Testis (tissue), 3 donors: ENCODE measurements around the gene SLC25A26. TPM values are rescaled to one million over a fixed set of nuclear protein-coding genes. Genes with fewer than 3 reads are reported as not detected.

Experiments
- DNase-seq: peaks from one replicate; pipeline ENCODE4 v3.0.0-alpha.2; 2019
- H3K27ac ChIP-seq, 2 donors: fragments of 200-600 bp; sonication (generic); one replicate each; pipeline ENCODE4 v1.5.1; 2019
- H3K27me3 ChIP-seq: fragments of 200-600 bp; sonication (generic); one replicate; pipeline ENCODE4 v1.5.1; 2019
- H3K36me3 ChIP-seq: fragments of 200-600 bp; sonication (generic); one replicate; pipeline ENCODE4 v1.5.1; 2017; ENCODE audit warnings: low read depth; ENCODE audit errors: missing control alignments
- H3K4me1 ChIP-seq: fragments of 200-600 bp; sonication (generic); one replicate; pipeline ENCODE4 v1.5.1; 2019
- H3K4me3 ChIP-seq, 2 donors: fragments of 200-600 bp; sonication (generic); one replicate each; pipeline ENCODE4 v1.5.1; 2017 to 2019
- H3K9me3 ChIP-seq: fragments of 200-600 bp; sonication (generic); one replicate; pipeline ENCODE4 v1.5.1; 2017
- POLR2A ChIP-seq: fragments of 450-650 bp; IDR thresholded peaks from one replicate; pipeline ENCODE4 v1.6.1; 2017; ENCODE audit warnings: antibody characterized with exemption, mild to moderate bottlenecking, moderate library complexity
- WGBS, 2 donors: methylation state at CpG; one replicate each; pipeline ENCODE4 v1.1.5; 2018; 5-methylcytosine and 5-hydroxymethylcytosine counted together
- intact Hi-C: fragments of 100-400 bp; cut with DNase I; formaldehyde crosslinking; loops from one replicate; pipeline ENCODE4 v1.15.1; 2023; ENCODE audit warnings: low total_unique reads
- polyA plus RNA-seq: library from polyadenylated mRNA; stranded (reverse); fragments of 350-450 nt; fragmentation: Illumina TruSeq; extraction: RNeasy Lipid Tissue Mini Kit (QIAGEN cat#74804); gene quantifications from one replicate; pipeline ENCODE4 v1.2.3, GENCODE V29; 2014; ENCODE audit warnings: low read depth, low replicate concordance; ENCODE audit not compliant: insufficient read depth
- total RNA-seq, 2 donors: library from RNA; depleted of rRNA; stranded (reverse); fragments of >200 nt; gene quantifications; one replicate each; pipeline ENCODE4 v1.2.3, GENCODE V29; 2016
- TF ChIP-seq, protein P1 (sequence below), 3 experiments: fragments of 450-650 bp in 2 of 3; fragments of 200-600 bp in 1 of 3; sonication (generic) in 1 of 3; IDR thresholded peaks; one replicate each; pipeline ENCODE4 v1.5.1; 2016 to 2019; ENCODE audit warnings: antibody characterized with exemption in 3 of 3, mild to moderate bottlenecking in 2 of 3, moderate library complexity in 1 of 3

Gene SLC25A26
- total and polyA plus RNA-seq, 3 donors from 2014 or later = 29.7 to 30.5 (median 30.0) TPM

DNA sequence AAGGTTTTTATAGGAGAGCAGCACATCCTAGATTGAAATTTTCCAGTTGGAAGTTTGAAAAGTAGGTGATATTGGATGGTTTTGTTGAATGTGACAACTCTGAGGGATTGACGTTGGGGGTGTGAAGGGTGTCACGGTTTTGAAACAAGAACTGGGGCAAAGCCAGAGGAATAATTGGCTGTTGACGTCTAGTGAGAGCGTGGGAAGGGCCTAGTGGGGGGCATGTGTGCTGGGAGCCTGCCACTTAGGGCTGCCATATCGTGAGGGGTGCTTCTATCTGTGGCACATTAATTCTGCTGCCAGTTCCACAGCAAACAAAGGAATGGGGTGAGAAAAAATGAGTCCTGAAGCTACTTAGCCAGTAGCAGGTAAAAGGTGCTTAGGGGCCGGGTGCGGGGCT, 150.6 kb downstream of the SLC25A26 start:
- Histone ChIP-seq H3K9me3 (no peaks in the 10 kb centered on the region), H3K4me1 (no peaks in the 10 kb centered on the region), H3K27me3 (no peaks in the 10 kb centered on the region), H3K4me3 (no peak overlapping the region), H3K27ac (no peak overlapping the region), H3K36me3 (no peaks in the 10 kb centered on the region)
- TF ChIP-seq, protein P1, sequence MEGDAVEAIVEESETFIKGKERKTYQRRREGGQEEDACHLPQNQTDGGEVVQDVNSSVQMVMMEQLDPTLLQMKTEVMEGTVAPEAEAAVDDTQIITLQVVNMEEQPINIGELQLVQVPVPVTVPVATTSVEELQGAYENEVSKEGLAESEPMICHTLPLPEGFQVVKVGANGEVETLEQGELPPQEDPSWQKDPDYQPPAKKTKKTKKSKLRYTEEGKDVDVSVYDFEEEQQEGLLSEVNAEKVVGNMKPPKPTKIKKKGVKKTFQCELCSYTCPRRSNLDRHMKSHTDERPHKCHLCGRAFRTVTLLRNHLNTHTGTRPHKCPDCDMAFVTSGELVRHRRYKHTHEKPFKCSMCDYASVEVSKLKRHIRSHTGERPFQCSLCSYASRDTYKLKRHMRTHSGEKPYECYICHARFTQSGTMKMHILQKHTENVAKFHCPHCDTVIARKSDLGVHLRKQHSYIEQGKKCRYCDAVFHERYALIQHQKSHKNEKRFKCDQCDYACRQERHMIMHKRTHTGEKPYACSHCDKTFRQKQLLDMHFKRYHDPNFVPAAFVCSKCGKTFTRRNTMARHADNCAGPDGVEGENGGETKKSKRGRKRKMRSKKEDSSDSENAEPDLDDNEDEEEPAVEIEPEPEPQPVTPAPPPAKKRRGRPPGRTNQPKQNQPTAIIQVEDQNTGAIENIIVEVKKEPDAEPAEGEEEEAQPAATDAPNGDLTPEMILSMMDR (IDR thresholded peaks at IDR 0.05) = no peak
- no peak for TF ChIP-seq POLR2A
- 88 to 89% methylated on average over 7 of the region's 7 CpGs for WGBS, 2 donors
- DNase-seq = no peak
- intact Hi-C loops = no loop called here

DNA sequence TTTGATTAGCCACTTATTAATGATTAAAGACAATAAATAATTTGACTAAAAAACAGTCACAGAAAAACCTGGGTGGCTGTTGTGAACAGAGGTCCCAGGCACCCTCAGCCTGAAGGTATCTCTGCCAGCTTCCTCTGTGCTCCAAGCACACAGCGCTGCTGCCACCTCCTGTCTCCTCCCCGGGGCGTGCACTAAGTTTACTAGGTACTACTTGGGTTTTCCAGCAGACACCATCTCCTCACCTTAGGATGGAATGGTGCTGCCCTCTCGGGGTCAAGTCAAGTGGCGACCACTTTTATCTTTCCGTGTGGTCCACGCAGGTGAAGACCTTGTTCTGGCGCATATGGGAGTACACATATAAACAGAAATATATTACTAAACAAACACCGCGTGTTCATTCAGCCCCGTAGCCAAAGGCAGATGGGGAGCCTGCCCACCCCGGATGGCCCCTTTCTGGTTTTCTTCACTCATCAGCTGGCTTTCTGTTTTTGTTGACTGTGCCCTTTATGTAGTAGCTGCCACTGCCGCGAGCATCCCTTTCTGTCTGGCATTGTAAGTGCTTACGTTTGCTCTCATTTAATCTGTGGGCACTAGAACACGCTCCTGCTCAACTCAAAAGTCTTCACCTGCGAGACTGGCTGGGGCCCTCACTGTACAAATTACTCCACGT, 152.0 kb downstream of the SLC25A26 start:
- intact Hi-C loops = no loop called here
- no peak for TF ChIP-seq POLR2A
- TF ChIP-seq, protein P1 (IDR thresholded peaks at IDR 0.05) = no peak
- 85 to 86% methylated on average over 18 of the region's 18 CpGs for WGBS, 2 donors

DNA sequence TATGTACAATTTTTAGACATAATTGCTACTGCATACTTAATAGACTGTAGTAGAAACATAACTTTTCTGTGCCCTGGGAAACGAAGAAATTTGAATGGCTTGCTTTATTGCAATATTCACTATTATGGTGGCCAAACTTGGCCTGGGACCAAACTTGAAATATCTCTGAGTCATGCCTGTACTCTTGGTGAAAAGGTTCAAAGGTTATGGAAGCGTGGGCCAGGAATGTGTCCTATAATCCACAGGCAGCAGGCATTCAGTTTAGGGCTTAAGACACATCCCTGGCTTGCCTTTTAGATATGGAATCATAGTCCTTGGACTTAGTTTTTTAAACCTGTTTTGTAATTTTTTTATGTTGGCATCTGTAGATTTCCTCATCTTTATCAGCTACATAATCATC, 155.8 kb downstream of the SLC25A26 start:
- no peak for DNase-seq
- no peaks in the 10 kb centered on the region for H3K36me3 ChIP-seq
- intact Hi-C loops = no loop called here
- H3K27ac ChIP-seq = no peak overlapping the region
- WGBS, 2 donors = 83 to 89% methylated on average over 2 of the region's 2 CpGs
- H3K27me3 ChIP-seq = no peaks in the 10 kb centered on the region
- no peak for TF ChIP-seq POLR2A
- TF ChIP-seq, protein P1 (IDR thresholded peaks at IDR 0.05) = no peak
- no peaks in the 10 kb centered on the region for H3K9me3 ChIP-seq
- H3K4me3 ChIP-seq = no peak overlapping the region
- no peaks in the 10 kb centered on the region for H3K4me1 ChIP-seq

More for the DNA sequence above, 152.0 kb downstream of the SLC25A26 start:
- Histone ChIP-seq H3K27me3 (no peaks in the 10 kb centered on the region), H3K9me3 (no peaks in the 10 kb centered on the region), H3K4me3 (no peak overlapping the region), H3K4me1 (no peaks in the 10 kb centered on the region), H3K27ac (no peak overlapping the region), H3K36me3 (no peaks in the 10 kb centered on the region)
- no peak for DNase-seq

DNA sequence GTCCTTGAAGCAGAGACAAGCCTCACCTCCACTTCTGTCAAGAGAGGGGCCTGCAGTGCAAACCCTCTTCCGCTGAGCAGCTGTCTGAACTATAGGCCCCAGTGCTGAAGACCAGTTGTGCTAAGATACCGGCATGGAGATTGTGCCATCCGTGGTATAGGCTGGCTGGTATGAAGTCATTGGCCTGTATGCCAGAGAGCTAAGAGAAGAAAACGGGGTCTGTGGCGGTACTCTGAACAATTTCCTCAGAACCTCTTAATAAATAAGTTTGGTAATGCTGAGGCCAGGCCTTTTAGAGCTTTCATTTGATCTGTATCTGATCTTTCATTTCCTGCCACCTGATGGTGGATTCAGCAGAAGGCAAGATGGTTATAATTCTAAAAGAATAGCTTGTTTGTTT, 157.0 kb downstream of the SLC25A26 start:
- Histone ChIP-seq H3K4me1 (no peaks in the 10 kb centered on the region), H3K4me3 (no peak overlapping the region), H3K9me3 (no peaks in the 10 kb centered on the region), H3K36me3 (no peaks in the 10 kb centered on the region), H3K27ac (no peak overlapping the region), H3K27me3 (no peaks in the 10 kb centered on the region)
- intact Hi-C loops = no loop called here
- no peak for DNase-seq
- TF ChIP-seq, protein P1 (IDR thresholded peaks at IDR 0.05) = no peak
- no peak for TF ChIP-seq POLR2A
- 80 to 100% methylated on average over 5 of the region's 5 CpGs for WGBS, 2 donors

DNA sequence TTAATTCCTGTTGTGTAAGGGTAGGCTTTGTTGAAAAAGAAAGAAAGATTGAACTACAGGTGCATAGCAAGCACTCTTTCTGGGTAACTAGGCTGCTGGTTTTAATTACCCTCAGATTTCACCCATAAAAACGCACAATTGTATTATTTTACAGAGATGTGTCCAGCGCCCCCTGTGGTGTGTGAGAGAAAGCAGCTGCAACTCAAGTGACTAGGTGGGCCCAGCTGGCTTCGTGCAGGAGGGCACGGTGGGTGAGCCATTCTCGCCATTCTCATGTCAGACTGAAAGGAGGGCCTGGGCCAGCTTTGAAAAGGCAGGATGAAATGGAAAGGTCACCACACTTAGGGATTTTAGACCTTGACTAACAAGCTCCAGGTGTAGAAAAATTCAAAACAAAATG, 157.5 kb downstream of the SLC25A26 start:
- Histone ChIP-seq H3K27ac (no peak overlapping the region), H3K4me1 (no peaks in the 10 kb centered on the region), H3K27me3 (no peaks in the 10 kb centered on the region), H3K4me3 (no peak overlapping the region), H3K9me3 (no peaks in the 10 kb centered on the region), H3K36me3 (no peaks in the 10 kb centered on the region)
- no peak for DNase-seq
- intact Hi-C loops = no loop called here
- TF ChIP-seq POLR2A = no peak
- TF ChIP-seq, protein P1 (IDR thresholded peaks at IDR 0.05) = peak in 1 of 3 experiments; percentile 41
- 84 to 86% methylated on average over 5 of the region's 5 CpGs for WGBS, 2 donors
